NCI-H2227 (cell line): Measurements from ENCODE around the gene TENT4B.
"Not testable (repeated sequence)": the region's sequence is repeated elsewhere in the genome, so short reads cannot be mapped to it uniquely, and the experiment has no call there.

Experiments
- DNase-seq: peaks from one replicate; lab custom pipeline; 2025; ENCODE audit not compliant: unreplicated experiment; lab: John Stamatoyannopoulos, UW

Gene TENT4B

DNA sequence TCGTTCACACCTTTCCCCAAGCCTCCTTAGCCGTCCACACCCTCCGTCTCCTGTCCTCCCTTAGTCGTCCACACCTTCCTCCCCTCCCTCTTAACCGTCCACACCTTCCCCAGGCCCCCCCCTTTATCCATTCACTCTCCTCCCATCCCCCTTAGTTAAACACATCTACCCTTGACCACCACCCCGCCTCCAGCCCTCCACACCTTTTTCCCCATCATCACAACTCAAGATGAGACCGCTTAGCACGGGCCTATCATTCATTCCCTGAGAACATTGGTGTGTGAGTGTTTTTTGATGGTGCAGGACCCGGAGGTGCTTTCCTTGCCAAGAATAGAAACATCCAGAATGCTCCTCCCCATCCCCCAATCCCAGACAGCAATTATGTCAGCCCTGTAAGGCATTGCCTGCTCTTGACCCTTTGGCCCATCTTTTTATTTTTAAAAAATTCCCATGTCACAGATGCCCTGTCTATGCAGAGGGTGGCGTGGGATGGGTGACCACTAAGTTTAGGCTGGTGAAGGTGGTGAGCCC, 1.4 kb downstream of the TENT4B start:
- DNase-seq, result no peak

DNA sequence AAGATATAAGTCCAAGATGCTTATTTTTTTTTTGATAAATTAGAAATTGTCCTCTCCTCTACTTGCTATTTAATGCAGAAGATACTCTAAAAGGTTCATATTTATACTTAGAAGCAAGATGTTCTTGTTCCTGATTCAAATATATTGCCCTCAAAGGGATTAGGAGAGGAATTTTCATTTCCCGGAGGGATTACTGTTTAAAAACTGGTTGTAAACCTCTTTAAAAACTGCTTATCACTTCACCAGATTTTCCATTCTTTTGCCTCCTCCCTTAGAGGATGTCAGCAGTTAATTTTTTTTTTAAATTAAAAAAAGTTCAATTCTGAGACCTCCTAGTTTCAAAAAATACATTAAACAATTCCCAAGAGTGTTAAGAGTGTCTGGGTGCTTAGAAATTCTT, 2.8 kb downstream of the TENT4B start:
- DNase-seq, result no peak

DNA sequence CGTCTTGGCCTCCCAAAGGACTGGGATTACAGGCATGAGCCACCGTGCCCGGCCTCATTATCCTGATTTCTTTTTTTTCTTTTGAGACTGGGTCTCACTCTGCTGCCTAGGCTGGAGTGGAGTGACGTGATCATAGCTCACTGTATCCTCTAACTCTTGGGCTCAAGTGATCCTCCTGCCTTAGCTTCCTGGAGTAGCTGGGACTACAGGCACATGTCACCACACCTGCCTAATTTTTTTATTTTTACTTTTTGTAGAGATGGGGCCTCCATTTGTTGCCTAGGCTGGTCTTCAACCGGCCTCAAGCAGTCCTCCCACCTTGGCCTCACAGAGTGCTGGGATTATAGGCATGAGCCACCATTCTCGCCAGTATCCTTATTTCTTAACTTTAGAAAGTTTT, 3.5 kb downstream of the TENT4B start:
- DNase-seq, result no peak

DNA sequence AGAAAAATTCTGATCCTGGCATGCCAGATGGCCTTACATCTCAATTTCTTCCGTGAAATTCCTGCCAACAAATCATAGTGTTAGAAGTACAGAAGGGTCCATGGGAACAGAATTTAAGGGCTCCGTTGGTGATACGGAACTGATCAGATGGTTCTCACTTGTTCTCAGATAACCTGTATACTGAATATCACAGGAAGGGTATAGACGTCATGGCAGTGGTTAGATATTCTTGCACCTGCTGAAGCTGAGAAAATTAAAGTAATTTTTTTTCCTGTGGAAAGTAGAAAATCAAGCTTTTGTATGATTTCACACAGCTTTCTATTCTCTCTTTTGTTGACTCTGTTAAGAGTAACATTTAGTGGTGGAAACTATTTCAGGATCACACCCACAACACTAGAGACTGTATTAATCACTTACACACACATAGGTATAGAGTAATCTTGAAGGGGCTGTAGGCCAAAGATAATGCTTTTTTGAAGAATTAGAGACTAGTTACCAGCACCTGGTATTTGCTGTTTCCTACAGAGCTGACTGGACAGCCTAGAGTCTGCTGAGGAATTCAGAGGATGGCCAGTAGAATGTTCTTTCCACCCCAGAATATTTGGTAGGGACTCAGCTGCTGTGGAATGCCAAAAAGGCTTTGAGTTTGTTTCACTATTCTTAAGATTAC, 7.5 kb downstream of the TENT4B start:
- no peak for DNase-seq

DNA sequence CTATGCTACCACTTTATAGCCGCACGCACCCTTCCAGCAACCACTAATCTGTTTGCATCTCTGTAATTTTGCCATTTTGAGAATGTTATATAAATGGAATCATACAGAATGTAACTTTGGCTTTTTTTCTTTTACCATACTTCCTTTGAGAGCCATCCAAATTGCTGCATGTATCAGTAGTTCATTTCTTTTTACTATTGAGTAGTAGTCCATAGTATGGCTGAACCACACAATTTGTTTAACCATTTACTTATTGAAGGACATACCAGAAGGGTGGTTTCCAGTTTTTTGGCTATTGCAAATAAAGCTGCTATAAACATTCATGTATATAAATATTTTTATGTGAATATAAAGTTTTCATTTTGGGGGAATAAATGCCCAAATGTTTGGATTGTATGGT, 8.8 kb downstream of the TENT4B start:
- DNase-seq, result no peak

DNA sequence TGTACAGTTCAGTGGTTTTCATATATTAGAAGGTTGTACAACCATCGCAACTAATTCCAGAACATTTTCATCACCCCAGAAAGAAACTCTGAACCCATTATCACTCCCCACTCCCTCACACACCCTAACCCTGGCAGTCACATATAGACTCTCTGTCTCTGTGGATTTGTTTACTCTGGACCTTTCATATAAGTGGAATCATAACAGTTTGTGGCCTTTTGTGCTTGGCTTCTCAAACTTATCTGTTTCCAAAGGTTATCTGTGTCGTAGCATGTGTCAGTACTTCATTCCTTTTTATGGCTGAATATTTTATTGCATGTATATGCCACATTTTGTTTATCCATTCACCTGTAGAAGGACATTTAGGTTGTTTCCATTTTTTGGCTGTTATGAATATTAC, 12.4 kb downstream of the TENT4B start:
- DNase-seq, result no peak

DNA sequence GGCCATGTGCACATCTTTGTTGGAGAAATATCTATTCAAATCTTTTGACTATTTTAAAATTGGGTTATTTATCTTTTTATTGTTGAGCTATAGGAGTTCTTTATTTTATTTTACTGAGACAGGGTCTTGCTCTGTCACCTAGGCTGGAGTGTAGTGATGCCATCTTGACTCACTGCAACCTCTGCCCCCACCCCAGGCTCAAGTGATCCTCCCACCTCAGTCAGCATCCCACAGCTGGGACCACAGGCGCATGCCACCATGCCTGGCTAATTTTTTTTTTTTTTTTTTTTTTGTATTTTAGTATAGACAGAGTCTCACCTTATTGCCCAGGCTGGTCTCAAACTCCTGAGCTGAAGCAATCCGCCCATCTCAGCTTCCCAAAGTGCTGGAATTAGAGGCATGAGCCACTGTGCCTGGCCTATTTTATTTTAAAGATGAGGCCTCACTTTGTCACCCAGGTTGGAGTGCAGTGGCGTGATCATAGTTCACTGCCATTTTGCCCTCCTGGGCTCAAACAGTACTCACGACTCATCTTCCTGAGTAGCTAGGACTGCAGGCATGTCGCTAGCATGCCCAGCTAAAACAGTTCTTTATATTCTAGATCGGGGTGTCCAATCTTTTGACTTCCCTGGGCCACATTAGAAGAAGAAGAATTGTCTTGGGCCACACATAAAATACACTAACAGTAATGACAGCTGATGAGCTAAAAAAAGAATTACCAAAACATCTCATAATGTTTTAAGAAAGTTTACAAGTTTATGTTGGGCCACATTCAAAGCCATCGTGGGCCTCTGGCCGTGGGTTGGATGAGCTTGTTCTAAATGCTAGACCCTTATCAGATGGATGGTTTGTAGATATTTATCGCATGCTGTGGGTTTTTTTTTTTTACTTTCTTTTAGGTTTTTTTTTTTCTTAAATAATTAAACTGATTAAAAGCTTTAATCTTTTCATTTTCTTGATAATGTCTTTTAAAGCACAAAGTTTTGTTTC, 13.7 kb downstream of the TENT4B start:
- no peak for DNase-seq

DNA sequence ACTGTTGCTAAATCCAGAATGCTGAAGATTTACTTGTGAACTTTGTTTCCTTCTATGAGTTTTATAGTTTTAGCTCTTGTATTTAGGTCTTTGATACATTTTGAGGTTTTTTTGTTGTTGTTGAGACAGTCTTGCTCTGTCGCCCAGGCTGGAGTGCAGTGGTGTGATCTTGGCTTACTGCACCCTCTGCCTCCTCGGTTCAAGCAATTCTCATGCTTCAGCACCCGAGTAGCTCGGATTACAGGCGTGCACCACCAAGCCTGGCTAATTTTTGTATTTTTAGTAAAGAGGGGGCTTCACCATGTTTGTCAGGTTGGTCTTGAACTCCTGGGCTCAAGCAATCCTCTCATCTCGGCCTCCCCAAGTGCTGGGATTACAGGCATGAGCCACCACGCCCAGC, 14.4 kb downstream of the TENT4B start:
- DNase-seq, result no peak

DNA sequence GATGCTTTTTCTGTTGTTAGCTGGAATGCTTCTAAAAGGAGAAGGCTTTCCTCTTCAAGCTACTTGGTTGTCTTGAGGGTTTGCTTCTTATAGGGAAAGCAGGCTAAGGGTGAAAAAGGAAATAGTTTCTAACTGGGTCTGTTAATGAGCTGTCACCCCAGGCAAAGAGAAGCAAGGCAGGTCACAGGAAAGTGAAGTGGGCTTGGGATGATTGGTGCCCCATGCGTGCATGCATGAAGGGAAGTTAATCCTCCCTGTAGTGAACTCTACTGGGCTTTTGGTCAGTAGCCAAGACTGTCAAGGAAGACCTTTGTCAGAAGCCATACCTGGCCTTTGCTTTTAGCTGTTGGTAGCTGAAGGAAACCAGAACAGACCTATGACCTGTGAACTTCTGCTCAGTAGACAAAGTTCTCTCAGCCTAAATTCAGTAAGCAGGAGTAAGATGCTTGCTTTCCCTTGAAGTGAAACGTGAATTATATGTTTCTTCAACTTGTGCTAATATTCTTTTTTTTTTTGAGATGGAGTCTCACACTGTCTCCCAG, 16.5 kb downstream of the TENT4B start:
- DNase-seq, result no peak

DNA sequence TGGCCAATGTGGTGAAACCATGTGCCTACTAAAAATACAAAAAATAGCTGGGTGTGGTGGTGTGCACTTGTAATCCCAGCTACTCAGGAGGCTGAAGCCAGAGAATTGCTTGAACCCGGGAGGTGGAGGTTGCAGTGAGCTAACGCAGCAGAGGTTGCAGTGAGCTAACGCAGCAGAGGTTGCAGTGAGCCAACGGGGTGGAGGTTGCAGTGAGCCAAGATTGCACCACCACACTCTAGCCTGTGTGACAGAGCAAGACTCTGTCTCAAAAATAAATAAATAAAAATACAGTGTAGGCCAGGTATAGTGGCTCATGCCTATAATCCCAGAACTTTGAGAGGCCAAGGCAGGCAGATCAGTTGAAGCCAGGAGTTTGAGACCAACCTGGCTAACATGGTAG, 18.7 kb downstream of the TENT4B start:
- not testable (repeated sequence) for DNase-seq

DNA sequence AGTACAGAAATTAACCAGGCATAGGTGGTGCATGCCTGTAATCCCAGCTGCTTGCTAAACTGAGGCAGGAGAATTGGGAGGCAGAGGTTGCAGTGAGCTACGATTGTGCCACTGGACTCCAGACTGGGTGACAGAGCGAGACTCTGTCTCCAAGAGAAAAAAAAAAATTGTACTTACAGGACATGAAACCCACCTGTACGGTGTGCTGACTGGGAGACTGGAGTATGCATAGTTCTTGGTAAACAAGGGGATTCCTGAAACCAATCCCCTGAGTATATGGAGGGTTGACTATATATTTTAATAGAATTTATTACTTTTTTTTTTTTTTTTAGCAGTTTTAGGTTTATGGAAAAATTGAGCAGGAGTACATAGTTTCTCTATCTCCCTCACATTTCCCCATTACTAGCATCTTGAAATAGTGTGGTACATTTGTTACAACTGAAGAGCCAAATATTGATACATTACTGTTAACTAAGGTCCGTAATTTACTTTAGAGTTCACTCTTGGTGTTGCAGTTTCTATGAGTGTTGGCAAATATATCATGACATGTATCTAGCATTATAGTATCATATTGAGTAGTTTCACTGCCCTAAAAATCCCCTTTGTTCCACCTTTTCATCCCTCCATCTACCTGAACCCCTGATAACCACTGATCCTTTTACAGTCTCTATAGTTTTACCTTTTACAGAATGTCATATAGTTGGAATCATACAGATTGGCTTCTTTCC, 19.3 kb downstream of the TENT4B start:
- no peak for DNase-seq

DNA sequence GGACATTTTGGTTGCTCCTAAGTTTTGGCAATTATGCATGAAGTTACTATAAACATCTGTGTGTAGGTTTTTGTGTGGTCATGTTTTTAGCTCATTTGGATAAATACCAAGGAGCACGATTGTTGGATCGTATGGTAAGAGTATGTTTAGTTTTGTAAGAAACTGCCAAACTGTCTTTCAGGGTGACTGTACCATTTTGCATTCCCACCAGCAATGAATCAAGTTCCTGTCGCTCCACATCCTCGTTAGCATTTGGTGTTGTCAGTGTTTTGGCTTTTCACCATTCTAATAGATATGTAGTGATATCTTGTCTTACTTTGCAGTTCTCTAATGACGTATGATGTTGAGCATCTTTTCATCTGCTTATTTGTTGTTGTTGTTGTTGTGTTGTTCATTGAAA, 20.2 kb downstream of the TENT4B start:
- DNase-seq, result no peak

DNA sequence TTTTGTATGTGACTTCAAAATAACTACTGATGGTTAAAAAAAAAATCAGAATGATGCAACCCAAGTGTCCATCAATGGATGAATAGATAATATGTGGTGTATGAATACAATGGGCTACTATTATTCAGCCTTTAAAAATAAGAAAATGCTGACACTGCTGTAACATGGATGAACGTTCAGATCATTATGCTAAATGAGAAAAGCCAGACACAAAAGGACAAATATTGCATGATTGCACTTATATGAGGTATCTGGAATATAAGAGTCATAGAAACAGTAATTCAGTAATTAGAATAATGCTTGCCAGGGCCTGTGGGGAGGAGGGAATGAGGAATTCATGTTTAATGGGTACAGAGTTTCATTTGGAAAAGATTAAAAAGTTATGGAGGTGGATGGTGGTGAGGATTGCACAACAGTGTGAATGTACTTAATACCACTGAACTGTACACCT, 25.4 kb downstream of the TENT4B start:
- DNase-seq, result no peak

DNA sequence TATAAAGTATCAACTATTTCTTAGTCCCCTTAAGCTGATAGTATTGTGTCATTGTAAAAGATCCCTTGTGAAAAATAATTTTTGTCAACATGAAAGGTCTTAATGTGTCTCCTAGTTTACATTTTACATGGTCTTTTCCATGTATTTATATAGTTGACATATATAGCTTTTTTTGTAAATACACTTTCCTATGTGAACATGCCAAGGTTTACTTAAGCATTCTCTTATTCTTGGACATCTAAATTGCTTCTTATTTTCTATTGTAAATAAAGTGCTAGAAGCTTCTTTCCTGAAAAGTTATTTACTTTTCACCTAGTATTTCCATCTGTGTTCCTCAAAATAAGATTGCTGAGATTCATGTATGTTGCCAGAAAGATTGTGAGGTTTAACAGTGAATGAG, 29.3 kb downstream of the TENT4B start:
- no peak for DNase-seq

DNA sequence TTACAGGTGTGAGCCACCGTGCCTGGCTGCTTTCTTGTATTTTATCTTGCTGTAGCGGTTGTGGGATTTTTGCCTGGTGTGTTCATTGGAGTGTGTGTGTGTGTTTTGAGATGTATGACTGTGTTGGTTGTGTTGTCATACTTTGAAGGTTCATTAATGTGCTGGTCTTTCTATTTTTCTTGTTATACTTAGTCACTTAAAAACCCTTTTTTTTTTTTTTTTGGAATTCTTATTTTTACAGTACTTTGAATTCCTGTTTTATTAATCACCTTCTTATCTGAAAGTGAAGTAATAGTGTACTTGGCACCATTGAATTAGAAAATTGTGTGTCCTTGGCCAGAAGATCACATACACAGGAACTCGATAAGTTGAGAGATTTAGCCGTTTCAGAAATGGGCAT, 30.2 kb downstream of the TENT4B start:
- no peak for DNase-seq

DNA sequence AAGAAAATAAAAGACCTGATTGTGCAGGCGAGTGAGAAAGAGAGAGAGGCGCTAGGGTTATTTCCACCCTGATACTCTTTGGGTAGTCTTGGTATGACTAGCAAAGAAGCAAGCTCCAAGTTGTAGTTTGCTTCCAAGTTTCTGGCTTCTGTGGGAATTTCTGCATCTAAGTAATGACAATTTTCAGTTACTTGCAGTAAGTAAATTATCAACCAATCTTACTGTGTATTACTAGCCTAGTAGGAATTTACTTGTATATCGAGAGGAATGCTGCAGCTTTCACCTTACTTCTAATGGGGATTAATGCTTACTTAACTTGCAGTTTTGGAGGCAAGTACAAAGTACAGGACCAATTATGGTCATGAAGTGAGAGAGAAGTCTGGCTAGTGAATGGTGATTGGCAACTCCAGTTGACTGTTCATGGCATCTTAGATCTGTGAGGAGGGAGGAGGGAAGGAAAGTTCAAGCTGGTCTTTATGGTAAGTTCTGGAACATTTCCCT, 31.9 kb downstream of the TENT4B start:
- DNase-seq, result no peak

DNA sequence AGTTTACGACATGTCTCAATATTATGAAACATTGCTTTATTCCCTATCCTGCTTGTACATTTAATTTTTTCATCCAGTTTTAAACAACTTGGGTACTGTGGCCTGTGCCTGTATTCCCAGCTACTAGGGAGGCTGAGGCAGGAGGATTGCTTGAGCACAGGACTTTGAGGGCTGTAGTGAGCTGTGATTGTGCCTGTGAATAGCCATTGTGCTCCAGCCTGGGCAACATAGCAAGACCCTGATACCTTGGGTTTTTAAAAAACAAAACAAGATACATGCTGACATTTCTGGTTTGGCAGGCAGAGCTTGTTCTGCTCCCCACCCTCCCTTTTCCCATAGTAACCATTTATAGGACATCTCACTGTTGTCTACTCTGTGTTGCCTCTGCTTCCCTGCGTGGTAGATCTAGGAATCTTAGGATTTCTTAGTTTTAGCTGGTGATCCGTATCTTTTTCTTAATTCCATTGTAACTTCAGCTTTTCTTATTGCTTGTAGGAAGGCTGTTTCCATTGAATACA, 35.6 kb downstream of the TENT4B start:
- DNase-seq, result no peak

DNA sequence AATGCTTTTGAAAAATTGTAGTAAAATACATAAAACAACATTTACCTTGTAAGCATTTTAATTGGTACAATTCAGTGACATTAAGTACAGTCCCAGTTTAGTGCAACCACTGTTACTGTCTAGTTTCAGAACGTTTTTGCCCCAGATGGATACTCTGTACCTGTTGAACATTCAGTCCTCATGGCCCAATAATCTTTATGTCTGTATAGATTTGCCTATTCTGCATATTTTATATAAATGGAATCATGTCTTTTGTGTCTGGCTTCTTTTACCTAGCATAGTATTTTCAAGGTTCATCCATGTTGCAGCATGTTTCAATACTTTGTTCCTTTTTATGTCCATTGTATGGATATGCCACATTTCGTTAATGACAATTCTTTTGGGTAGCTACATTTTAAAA, 37.2 kb downstream of the TENT4B start:
- no peak for DNase-seq

DNA sequence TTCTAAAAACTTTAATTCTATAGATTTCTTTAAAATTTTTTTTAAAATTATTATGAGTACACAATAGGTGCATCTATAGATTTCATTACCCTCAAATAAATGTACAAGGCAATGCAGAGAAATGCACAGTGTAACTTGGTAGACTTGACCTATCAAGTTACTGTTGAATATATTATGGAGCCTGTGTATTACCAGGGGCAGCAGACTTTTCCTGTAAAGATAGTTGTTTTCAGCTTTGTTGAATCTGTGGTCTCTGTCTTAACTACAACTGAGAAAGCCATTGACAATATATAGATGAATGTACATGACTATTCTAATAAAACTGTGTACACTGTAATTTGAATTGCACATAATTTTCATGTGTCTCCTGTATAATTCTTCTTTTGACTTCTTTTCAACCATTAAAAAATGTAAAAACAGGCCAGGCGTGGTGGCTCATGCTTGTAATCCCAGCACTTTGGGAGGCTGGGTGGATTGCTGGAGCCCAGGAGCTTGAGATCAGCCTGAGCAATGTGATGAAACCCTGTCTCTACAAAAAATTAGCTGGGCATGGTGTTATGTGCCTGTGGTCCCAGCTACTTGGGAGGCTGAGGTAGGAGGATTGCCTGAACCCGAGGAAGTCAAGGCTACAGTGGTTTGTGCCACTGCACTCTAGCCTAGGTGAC, 39.4 kb downstream of the TENT4B start:
- no peak for DNase-seq

DNA sequence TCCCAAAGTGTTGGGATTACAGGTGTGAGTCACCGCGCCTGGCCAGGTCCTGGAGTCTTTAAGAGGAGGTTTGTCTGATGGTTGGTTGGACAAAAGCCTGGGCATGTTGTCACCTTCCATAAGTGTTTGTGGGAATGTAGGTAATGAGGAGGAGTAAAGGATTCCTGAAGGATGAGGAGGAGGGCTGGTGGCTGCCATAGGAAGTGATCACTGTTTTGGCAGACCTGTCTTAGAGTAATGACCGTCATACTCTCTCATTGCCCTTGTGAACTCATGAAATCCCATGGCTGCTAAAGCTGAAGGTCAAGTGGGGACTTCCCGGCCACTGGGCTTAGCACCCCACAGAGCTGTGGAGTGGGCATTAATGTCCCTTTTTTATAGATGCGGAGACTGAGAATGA, 40.5 kb downstream of the TENT4B start:
- no peak for DNase-seq
